ENCODE results near the gene CMTM4. TPM values are rescaled to one million over a fixed set of nuclear protein-coding genes. Genes with fewer than 3 reads are reported as not detected.

CMTM4 gene
- total RNA-seq, result 12.9 and 15.9 TPM in 2 replicates

DNA sequence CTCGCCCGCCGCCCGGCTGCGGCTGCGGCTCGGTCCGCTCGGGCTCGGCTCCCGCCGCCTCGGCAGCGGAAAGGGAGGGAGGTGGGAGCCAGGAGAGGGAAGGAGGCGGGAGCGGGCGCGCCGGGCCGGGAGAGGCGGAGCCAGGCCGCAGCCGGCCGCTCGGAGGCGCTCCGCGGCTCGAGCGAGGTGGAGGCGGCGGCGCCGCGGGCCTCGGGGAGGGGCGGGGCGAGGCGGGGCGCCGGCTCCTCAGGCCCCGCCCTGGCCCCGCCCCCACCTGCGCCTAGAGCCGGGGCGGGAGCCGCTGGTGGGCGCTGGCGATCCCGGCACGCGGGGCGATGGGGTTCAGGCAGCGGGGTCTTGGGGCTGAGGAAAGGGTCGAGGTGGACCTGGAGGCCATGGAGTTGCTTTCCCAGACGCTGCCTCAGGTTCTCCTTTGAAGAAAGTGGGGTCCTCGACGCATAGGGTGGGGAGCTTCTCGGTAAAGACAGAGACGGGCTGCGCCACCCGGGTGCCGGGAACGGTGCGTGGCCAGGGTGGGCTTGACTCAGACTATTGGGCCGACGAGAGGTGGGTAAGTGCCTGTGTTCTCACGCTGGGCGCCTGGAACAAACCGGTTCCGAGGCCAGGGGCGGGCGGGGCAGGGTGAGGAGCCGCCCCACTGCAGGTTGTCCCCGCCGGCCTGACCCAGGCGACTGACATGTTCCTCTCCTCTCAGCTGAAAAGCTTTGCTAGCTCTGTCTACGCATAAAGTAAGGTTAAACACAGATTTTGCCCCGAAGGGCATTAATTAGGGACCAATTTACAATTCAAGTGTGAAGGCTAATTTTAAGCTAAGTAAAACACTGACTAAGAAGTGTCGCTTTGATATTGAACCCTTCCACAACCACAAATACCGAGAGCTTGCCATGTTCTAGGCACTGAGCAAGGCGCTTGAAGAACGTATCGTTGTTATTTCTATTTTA, at the start of gene CMTM4:
CMTM4 (minus strand) TSS at position 75 of the 962 bp plus-strand sequence. CDS start 218 bp downstream, outside the sequence.

DNA sequence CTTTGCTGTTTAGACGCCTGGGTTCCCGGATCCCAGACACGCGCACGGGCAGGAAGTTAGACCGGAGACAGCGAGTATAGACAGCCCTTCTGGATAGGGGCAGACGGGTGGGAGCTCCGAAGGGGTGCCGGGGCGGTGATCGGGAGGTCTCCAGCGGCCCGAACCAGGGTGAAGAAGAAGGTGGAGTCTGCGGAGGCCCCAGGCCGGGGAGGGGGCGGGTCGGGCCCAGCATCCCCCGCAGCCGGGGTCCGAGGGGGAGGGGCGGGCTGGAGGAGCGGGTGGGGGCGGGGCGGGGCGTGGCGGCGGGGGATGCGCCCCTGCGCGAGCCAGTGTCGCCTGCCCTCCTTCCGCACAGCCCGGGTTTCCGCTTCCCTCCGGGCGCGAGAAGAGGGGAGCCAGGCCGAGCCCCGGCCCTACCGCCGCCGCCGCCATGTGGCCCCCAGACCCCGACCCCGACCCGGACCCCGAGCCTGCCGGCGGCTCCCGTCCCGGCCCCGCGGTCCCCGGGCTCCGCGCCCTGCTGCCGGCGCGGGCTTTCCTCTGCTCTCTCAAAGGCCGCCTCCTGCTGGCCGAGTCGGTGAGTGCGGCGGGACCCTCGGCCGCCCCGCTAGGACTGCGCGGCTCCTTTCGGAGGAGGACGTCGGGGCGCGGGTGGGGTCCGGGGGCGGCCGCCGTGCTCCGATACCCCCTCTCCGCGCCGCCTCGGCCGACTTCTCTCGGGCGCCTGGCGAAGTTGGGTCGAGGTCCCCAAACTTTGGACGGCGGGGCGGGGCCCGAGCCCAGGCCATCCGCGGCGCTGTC, 92.0 kb downstream of the CMTM4 start, which contains the start of gene CMTM3:
CMTM3 (plus strand) TSS at position 329 of the 801 bp plus-strand sequence; CDS start at position 431, 102 bp downstream.

GRCh38 chr16:66578651-66579531, 117.7 kb downstream of the CMTM4 start, which contains the start of gene CMTM2:
TSS of gene CMTM2 (plus strand) at chr16:66579463. CDS start at chr16:66579608, 145 bp downstream.

GRCh38 chr16:66566051-66566901, 130.3 kb downstream of the CMTM4 start, which contains the start of gene CMTM1:
TSS of gene CMTM1 (plus strand) at chr16:66566439. CDS start at chr16:66566514, 75 bp downstream.

Other genes starting within 250 kb of the CMTM4 start
- gene TK2, start 146.6 kb downstream of the CMTM4 start, total RNA-seq, result 48.8 and 78.9 TPM in 2 replicates
- 33.4 and 41.8 TPM in 2 replicates for gene CKLF, start 144.2 kb downstream of the CMTM4 start, total RNA-seq
- 1.3 and 1.8 TPM in 2 replicates for gene CMTM1, start 130.3 kb downstream of the CMTM4 start, total RNA-seq
- gene CMTM2, start 117.3 kb downstream of the CMTM4 start, total RNA-seq, result not detected in 2 replicates
- gene CMTM3, start 92.0 kb downstream of the CMTM4 start, total RNA-seq, result 7.8 and 9.4 TPM in 2 replicates
- gene DYNC1LI2, start 54.9 kb upstream of the CMTM4 start, total RNA-seq, result 104 and 122 TPM in 2 replicates
- under 0.01 and 0.09 TPM in 2 replicates for gene TERB1, start 104.8 kb upstream of the CMTM4 start, total RNA-seq
- 55.0 and 69.4 TPM in 2 replicates for gene NAE1, start 134.2 kb upstream of the CMTM4 start, total RNA-seq
- not detected in 2 replicates for gene CA7, start 147.7 kb upstream of the CMTM4 start, total RNA-seq
- 7.5 and 11.5 TPM in 2 replicates for gene PDP2, start 183.8 kb upstream of the CMTM4 start, total RNA-seq
- not detected in 2 replicates for gene CDH16, start 222.1 kb upstream of the CMTM4 start, total RNA-seq
- 7.1 and 13.5 TPM in 2 replicates for gene RRAD, start 228.8 kb upstream of the CMTM4 start, total RNA-seq
- 180 and 234 TPM in 2 replicates for gene CIAO2B, start 237.7 kb upstream of the CMTM4 start, total RNA-seq
- gene CES2, start 238.8 kb upstream of the CMTM4 start, total RNA-seq, result 24.1 and 25.9 TPM in 2 replicates